HG02840 (cell line): ENCODE data around the gene PDS5A.
"Not testable (repeated sequence)": the region's sequence is repeated elsewhere in the genome, so short reads cannot be mapped to it uniquely, and the experiment has no call there.

Source experiments
- ATAC-seq: cut with Tn5 transposase; IDR thresholded peaks from one replicate; pipeline ENCODE4 v1.9.1; 2021; ENCODE audit warnings: mild to moderate bottlenecking, moderate library complexity, moderate number of reproducible peaks; ENCODE audit not compliant: unreplicated experiment, low FRiP score

Gene PDS5A

DNA sequence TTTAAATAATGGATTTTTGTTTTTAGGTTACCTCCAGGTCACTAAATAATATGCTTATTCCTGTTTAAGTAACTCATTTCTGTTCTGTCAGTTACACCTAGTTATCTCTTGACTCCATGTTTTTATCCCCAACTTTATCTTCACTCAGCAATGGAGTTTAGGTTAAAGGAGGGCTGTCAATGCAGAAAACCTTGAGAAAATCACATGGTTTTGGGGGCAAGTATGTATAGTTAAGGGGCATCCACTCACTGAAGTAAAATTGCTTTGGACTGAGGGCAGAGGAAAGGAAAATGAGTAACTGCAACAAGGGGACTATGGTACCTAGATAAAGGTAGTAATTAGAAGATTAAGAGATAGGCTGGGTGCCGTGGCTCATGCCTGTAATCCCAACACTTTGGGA lies 192.6 kb downstream of the PDS5A start:
- no peak for ATAC-seq

DNA sequence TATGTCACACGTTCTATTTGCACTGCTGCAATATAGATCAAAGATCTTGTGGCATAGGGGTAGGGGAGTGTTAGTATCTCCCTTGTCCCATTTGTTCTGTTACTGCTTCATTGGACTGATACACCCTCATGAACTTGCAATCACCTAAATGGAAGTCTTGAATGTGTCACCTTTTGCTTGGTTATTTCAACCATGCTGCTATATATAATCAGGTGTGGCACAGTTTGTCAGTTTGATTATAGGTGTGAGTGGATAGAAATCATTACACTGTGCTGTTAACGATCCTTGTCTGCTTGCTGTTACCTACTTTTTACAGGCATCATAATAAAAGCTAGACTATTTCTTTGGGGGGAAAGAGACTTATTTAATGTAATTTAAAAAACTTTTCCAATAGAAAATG lies 195.7 kb downstream of the PDS5A start:
- not testable (repeated sequence) for ATAC-seq
